ENCODE measurements around the gene IFITM2.
A peak's percentile ranks its signal among the peaks of the same experiment; 100 is the strongest.

The IFITM2 gene

DNA sequence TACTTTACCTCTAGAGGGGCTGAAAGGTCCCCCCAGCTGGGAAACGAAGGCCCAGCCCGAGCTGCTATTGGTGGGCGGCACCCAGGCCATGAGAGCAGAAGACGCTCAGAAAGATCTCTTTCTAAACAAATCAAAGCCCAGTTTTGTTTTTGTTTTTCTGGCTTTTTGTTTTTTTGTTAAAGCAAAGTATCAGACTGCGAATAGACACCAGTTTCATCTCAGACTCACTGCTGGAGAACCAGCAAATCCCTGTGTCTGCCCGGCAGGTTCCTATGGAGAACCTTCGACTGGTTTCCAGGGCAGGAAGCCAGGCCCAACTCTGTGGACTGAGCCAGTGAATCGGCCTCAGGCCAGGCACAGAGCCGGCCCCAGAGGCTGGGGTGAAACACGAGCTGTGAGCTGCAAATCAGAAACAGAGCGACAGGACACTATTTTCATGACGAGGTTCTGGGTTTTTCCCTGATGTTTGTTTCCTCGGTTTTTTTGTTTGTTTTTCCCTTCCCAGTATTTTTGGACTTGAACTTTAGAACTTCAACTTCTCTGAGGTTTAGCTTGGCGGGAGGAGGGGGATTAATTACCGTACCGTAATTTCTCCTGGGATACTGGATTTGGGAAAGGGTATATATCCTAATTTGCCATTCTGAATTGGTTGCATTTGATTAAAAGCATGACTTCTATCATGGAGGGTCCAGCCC, 45.7 kb downstream of the IFITM2 start:
- peak; percentile 94 for DNase-seq (ENCODE audit: low spot score)
- peak overlapping the region; percentile 37 for H3K4me3 ChIP-seq
- H3K27ac ChIP-seq, result peak overlapping the region; percentile 90 to 99
- TF ChIP-seq, protein P1, sequence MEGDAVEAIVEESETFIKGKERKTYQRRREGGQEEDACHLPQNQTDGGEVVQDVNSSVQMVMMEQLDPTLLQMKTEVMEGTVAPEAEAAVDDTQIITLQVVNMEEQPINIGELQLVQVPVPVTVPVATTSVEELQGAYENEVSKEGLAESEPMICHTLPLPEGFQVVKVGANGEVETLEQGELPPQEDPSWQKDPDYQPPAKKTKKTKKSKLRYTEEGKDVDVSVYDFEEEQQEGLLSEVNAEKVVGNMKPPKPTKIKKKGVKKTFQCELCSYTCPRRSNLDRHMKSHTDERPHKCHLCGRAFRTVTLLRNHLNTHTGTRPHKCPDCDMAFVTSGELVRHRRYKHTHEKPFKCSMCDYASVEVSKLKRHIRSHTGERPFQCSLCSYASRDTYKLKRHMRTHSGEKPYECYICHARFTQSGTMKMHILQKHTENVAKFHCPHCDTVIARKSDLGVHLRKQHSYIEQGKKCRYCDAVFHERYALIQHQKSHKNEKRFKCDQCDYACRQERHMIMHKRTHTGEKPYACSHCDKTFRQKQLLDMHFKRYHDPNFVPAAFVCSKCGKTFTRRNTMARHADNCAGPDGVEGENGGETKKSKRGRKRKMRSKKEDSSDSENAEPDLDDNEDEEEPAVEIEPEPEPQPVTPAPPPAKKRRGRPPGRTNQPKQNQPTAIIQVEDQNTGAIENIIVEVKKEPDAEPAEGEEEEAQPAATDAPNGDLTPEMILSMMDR (IDR thresholded peaks at IDR 0.05), result no peak

- peak; percentile 97 for DNase-seq (ENCODE audit: low spot score)
- Histone ChIP-seq H3K27ac (peak overlapping the region; percentile 97 to 99), H3K4me3 (peak overlapping the region; percentile 68)
- TF ChIP-seq, protein P1 (IDR thresholded peaks at IDR 0.05), result no peak
These were observed 48.2 kb downstream of the IFITM2 start for GRCh38 chr11:355581-356458.

GRCh38 chr11:356610-357009, 49.0 kb downstream of the IFITM2 start:
- TF ChIP-seq, protein P1 (IDR thresholded peaks at IDR 0.05), result no peak
- DNase-seq (ENCODE audit: low spot score), result no peak
- Histone ChIP-seq H3K27ac (no peak overlapping the region), H3K4me3 (no peak overlapping the region)

DNA sequence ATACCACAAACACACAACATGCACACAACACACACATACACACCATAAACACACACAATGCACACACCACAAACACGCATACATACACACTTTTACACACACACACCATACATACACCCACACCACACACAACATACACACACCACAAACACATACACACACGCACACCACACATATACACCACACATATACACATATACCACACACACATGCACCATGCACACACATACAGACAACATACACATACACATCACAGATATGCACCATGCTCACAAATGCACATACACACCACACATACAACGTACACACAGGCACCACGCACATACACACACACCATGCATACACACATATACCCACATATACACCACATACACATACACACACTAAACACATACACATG, 50.0 kb downstream of the IFITM2 start:
- DNase-seq (ENCODE audit: low spot score), result no peak
- TF ChIP-seq, protein P1 (IDR thresholded peaks at IDR 0.05), result no peak
- no peak overlapping the region for H3K27ac ChIP-seq
- H3K4me3 ChIP-seq, result no peak overlapping the region

GRCh38 chr11:358129-358800, 50.6 kb downstream of the IFITM2 start:
- no peak for DNase-seq (ENCODE audit: low spot score)
- Histone ChIP-seq H3K27ac (no peak overlapping the region), H3K4me3 (no peak overlapping the region)
- TF ChIP-seq, protein P1 (IDR thresholded peaks at IDR 0.05), result no peak
